ENCODE results near the gene DMXL1.
"Not testable (repeated sequence)": the region's sequence is repeated elsewhere in the genome, so short reads cannot be mapped to it uniquely, and the experiment has no call there.

DMXL1 gene

DNA sequence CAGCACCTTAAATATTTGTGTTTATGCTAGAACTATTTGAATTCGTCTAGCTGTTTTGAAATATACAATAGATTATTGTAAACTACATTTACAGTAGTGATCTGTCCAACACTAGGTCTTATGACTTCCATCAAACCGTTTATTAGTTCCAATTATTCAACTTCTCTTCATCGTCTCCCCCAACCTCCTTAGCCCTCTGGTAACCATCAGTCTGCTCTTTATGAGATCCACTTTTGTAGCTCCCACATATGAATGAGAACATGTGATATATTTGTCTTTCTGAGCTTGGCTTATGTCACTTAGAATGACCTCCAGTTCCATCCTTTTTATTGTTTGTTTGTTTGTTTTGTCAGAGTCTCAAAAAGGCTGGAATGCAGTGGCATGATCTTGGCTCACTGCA is 11.8 kb downstream of the DMXL1 start:
- H3K4me1 ChIP-seq, result peaks cover 0 to 16% (median 0%) of the 10 kb centered on the region in 10 experiments; a peak in 1 of 20 replicates
- H3K4me2 ChIP-seq, result no peak overlapping the region
- peaks cover 7 to 32% (median 16%) of the 10 kb centered on the region in 11 experiments; a peak in 17 of 22 replicates for H3K9me3 ChIP-seq (replicated peaks in 1 of 11)
- H3K27me3 ChIP-seq, result no peaks in the 10 kb centered on the region
- H3K36me3 ChIP-seq, result peaks cover 15 to 59% (median 24%) of the 10 kb centered on the region in 11 experiments; a peak in 18 of 22 replicates
- no peak overlapping the region for H3K4me3 ChIP-seq
- peaks cover 0 to 98% (median 7%) of the 10 kb centered on the region in 11 experiments; a peak in 14 of 22 replicates for H4K20me1 ChIP-seq
- H3K27ac ChIP-seq, result no peak overlapping the region
- no peak for TF ChIP-seq Cebpa-rat (IDR thresholded peaks at IDR 0.05)
- H3K9ac ChIP-seq, result no peak overlapping the region

DNA sequence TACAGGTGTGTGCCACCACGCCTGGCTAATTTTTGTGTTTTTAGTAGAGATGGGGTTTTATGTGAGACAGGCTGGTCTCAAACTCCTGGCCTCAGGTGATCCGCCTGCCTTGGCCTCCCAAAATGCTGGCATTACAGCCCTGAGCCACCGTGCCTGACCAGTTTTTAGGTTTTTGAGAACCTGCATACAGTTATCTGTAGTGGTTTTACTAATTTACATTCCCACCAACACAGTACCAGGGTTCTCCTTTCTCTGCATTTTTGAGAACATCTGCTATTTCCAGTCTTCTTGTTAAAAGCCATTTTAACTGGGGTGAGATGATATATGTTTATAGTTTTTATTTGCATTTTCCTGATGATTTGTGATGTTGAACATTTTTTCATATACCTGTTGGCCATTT is 12.8 kb downstream of the DMXL1 start:
- Histone ChIP-seq H3K4me3 (no peak overlapping the region), H3K36me3 (peaks cover 15 to 56% (median 22%) of the 10 kb centered on the region in 11 experiments; a peak in 18 of 22 replicates), H3K4me1 (peaks cover 0 to 10% (median 0%) of the 10 kb centered on the region in 10 experiments; a peak in 1 of 20 replicates), H3K9me3 (replicated peaks in 1 of 11) (peaks cover 7 to 35% (median 16%) of the 10 kb centered on the region in 11 experiments; a peak in 17 of 22 replicates), H4K20me1 (peaks cover 0 to 98% (median 6%) of the 10 kb centered on the region in 11 experiments; a peak in 13 of 22 replicates), H3K4me2 (no peak overlapping the region), H3K9ac (no peak overlapping the region), H3K27me3 (no peaks in the 10 kb centered on the region), H3K27ac (no peak overlapping the region)
- TF ChIP-seq Cebpa-rat (IDR thresholded peaks at IDR 0.05), result no peak

DNA sequence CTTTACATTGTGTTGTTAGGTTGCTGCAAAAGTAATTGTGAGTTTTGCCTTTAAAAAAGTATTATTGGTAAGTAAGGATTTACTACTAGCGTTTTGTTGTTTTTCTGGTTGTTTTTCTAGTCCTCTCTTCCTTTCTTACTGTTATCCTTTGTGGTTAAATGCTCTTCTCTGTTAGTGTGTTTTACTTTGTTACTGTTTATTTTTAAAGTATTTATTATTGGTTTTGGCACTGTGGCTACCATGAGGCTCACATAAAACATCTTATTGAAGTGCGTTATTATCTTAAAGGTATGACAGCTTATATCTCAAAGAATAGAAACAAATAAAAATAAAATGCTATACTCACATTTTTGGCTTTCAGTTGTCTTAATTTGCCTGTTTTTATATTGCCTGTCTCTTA is 17.6 kb downstream of the DMXL1 start:
- no peak for TF ChIP-seq Cebpa-rat (IDR thresholded peaks at IDR 0.05)
- peaks cover 36 to 78% (median 58%) of the 10 kb centered on the region in 11 experiments for H3K9me3 ChIP-seq (replicated peaks in 1 of 11)
- no peak overlapping the region for H3K4me2 ChIP-seq

DNA sequence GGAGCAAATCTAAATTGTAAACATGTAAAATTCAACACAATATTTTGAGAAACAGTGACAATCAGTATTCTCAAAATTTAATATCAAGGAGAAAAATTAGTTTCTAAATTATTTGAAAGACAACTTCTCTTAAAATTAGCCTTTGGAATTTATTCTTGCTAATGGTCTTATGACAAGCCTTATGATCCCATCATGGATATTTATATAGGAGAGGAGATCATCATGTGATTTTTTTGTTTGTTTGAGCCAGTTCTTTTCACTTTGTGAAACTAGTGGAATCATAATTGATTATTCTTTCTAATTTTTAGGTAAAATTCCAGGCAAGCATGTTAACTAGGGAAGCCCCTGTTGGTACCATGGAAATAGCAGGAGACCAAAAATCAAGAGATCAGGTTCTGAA is 24.7 kb downstream of the DMXL1 start:
- no peak overlapping the region for H3K27ac ChIP-seq
- no peaks in the 10 kb centered on the region for H3K27me3 ChIP-seq
- TF ChIP-seq Cebpa-rat (IDR thresholded peaks at IDR 0.05), result no peak
- H3K9ac ChIP-seq, result no peak overlapping the region
- no peak overlapping the region for H3K4me3 ChIP-seq
- peaks cover 0 to 19% (median 0%) of the 10 kb centered on the region in 10 experiments; a peak in 6 of 20 replicates for H3K4me1 ChIP-seq
- peaks cover 13 to 45% (median 44%) of the 10 kb centered on the region in 11 experiments for H3K9me3 ChIP-seq (replicated peaks in 1 of 11)
- H3K4me2 ChIP-seq, result no peak overlapping the region
- H4K20me1 ChIP-seq, result peaks cover 0 to 81% (median 0%) of the 10 kb centered on the region in 11 experiments; a peak in 3 of 22 replicates
- peaks cover 34 to 71% (median 50%) of the 10 kb centered on the region in 11 experiments for H3K36me3 ChIP-seq

More for the DNA sequence above, 17.6 kb downstream of the DMXL1 start:
- Histone ChIP-seq H3K9ac (no peak overlapping the region), H3K27ac (no peak overlapping the region), H4K20me1 (peaks cover 0 to 80% (median 0%) of the 10 kb centered on the region in 11 experiments; a peak in 6 of 22 replicates), H3K27me3 (no peaks in the 10 kb centered on the region), H3K36me3 (peaks cover 27 to 71% (median 45%) of the 10 kb centered on the region in 11 experiments; a peak in 21 of 22 replicates), H3K4me1 (peaks cover 0 to 3% (median 0%) of the 10 kb centered on the region in 10 experiments; a peak in 1 of 20 replicates), H3K4me3 (no peak overlapping the region)

DNA sequence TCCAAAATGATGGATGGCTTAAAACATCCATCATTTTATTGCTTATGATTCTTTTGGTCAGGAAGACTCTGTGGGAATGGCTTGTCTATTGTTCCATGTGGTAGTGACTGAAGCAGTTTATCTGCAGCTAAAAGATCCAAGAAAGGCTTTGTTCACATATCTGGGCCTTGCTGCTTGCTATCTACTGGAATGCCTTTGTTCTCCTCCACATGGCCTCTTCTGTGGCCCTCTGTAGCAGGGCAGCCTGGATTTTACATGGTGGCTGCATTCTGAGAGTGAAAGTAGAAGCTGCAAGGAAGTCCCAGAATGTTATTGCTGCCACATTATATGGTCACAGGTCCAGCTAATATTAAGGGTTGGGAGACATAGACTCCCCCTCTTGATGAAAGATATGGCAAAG is 35.1 kb downstream of the DMXL1 start:
- Histone ChIP-seq H3K4me1 (no peaks in the 10 kb centered on the region), H3K36me3 (peaks cover 23 to 90% (median 52%) of the 10 kb centered on the region in 11 experiments; a peak in 21 of 22 replicates), H3K9ac (no peak overlapping the region), H3K9me3 (replicated peaks in 1 of 11) (no peaks in the 10 kb centered on the region), H3K4me3 (no peak overlapping the region), H3K27ac (no peak overlapping the region), H3K27me3 (no peaks in the 10 kb centered on the region), H3K4me2 (no peak overlapping the region), H4K20me1 (peaks cover 0 to 21% (median 0%) of the 10 kb centered on the region in 11 experiments; a peak in 3 of 22 replicates)
- TF ChIP-seq Cebpa-rat (IDR thresholded peaks at IDR 0.05), result no peak

DNA sequence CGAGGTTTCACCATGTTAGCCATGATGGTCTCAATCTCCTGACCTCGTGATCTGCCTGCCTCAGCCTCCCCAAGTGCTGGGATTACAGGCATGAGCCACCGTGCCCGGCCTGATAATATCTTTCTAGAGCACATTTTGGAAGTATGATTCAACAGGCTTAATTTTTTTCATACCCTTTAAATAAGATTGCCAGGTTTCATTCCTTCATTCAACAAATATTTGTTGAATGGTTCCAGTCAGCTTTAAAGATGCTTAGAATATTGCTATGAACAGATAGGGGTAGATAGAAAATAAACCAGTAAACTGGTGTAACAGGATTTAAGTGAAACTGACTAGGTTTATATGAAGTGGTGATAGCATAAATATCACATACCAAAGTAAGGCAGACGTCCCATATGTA is 41.3 kb downstream of the DMXL1 start:
- Histone ChIP-seq H3K4me1 (no peaks in the 10 kb centered on the region), H4K20me1 (peaks cover 0 to 10% (median 0%) of the 10 kb centered on the region in 11 experiments; a peak in 3 of 22 replicates), H3K9ac (no peak overlapping the region), H3K27me3 (no peaks in the 10 kb centered on the region), H3K27ac (no peak overlapping the region), H3K36me3 (peaks cover 40 to 94% (median 56%) of the 10 kb centered on the region in 11 experiments), H3K4me3 (no peak overlapping the region), H3K4me2 (no peak overlapping the region), H3K9me3 (replicated peaks in 1 of 11) (no peaks in the 10 kb centered on the region)
- TF ChIP-seq Cebpa-rat (IDR thresholded peaks at IDR 0.05), result no peak

DNA sequence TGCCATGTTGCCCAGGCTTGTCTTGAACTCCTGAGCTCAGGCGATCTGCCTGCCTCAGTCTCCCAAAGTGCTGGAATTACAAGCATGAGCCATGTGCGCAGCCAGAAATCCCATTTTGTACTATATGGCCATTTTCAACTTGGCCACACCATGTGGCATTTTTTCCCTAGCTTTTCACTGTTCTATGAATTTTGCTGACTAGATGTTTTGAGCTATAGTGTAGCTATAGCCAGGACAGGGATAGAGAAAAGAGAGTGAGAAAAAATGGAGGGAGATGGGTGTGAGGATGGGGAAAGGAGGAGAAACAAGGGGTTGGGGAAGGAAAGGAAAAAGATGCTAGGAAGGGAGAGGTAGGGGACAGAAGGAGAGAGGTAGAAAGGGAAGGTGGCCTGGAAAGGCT is 46.4 kb downstream of the DMXL1 start:
- H3K36me3 ChIP-seq, result peaks cover 51 to 94% (median 76%) of the 10 kb centered on the region in 11 experiments
- no peak for TF ChIP-seq Cebpa-rat (IDR thresholded peaks at IDR 0.05)
- no peak overlapping the region for H3K4me2 ChIP-seq

DNA sequence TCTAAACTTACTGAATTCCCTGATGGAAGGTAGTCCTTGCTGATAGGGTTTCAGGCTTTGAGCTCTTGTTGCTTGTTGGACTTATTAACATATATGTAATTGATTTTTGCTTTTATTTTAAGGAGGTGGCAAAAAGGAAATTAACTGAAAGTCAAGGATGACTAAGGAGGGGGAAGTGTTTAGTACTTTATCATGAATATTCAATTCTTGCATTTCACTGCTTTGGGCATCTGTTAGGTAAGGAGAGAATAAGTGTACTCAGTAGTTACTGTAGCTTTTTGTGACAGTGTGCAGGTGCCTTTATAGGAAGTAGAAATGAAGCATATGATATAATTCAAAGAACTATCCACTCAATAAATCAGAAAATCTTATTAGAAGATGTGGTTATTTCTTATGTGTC is 47.1 kb downstream of the DMXL1 start:
- no peaks in the 10 kb centered on the region for H3K4me1 ChIP-seq
- H3K9ac ChIP-seq, result no peak overlapping the region
- no peak overlapping the region for H3K27ac ChIP-seq
- no peak for TF ChIP-seq Cebpa-rat (IDR thresholded peaks at IDR 0.05)
- H4K20me1 ChIP-seq, result peaks cover 0 to 6% (median 0%) of the 10 kb centered on the region in 11 experiments; a peak in 1 of 22 replicates
- H3K27me3 ChIP-seq, result no peaks in the 10 kb centered on the region
- no peak overlapping the region for H3K4me2 ChIP-seq
- H3K9me3 ChIP-seq (replicated peaks in 1 of 11), result peaks cover 9 to 30% (median 20%) of the 10 kb centered on the region in 11 experiments; a peak in 18 of 22 replicates
- H3K4me3 ChIP-seq, result no peak overlapping the region
- peaks cover 49 to 94% (median 72%) of the 10 kb centered on the region in 11 experiments for H3K36me3 ChIP-seq

More for the DNA sequence above, 46.4 kb downstream of the DMXL1 start:
- no peak overlapping the region for H3K27ac ChIP-seq
- peaks cover 6 to 23% (median 12%) of the 10 kb centered on the region in 11 experiments; a peak in 18 of 22 replicates for H3K9me3 ChIP-seq (replicated peaks in 1 of 11)
- no peak overlapping the region for H3K4me3 ChIP-seq
- H4K20me1 ChIP-seq, result peaks cover 0 to 6% (median 0%) of the 10 kb centered on the region in 11 experiments; a peak in 1 of 22 replicates
- no peaks in the 10 kb centered on the region for H3K27me3 ChIP-seq
- H3K4me1 ChIP-seq, result no peaks in the 10 kb centered on the region
- no peak overlapping the region for H3K9ac ChIP-seq

DNA sequence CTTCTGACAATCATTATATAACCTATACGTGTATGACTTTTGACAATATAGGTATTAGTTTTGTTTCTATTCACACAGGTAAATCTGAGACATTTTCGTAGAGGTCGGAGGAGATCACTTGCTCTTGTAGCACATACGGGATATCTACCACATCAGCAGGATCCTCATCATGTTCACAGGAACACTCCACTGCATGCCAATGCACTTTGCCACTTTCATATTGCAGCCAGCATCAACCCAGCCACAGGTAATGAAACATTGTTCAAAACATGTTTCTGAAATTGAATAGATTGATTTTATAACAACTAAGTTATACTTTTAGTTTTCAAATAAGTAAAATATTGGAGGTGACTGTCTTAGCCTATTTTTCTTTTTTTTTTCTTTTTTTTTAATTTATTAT is 50.0 kb downstream of the DMXL1 start:
- Histone ChIP-seq H4K20me1 (no peaks in the 10 kb centered on the region), H3K36me3 (peaks cover 57 to 82% (median 72%) of the 10 kb centered on the region in 11 experiments), H3K9ac (no peak overlapping the region), H3K9me3 (replicated peaks in 1 of 11) (peaks cover 9 to 33% (median 26%) of the 10 kb centered on the region in 11 experiments; a peak in 18 of 22 replicates), H3K4me3 (no peak overlapping the region), H3K27me3 (no peaks in the 10 kb centered on the region), H3K4me1 (no peaks in the 10 kb centered on the region), H3K4me2 (no peak overlapping the region), H3K27ac (no peak overlapping the region)
- TF ChIP-seq Cebpa-rat (IDR thresholded peaks at IDR 0.05), result no peak

DNA sequence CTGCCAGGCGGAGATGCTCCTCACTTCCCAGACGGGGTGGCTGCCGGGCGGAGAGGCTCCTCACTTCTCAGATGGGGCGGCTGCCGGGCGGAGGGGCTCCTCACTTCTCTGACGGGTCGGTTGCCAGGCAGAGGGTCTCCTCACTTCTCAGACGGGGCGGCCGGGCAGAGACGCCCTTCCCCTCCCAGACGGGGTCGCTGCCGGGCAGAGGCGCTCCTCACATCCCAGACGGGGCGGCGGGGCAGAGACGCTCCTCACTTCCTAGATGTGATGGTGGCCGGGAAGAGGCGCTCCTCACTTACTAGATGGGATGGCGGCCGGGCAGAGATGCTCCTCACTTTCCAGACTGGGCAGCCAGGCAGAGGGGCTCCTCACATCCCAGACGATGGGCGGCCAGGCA is 51.6 kb downstream of the DMXL1 start:
- Histone ChIP-seq H3K9me3 (replicated peaks in 1 of 11) (peaks cover 9 to 33% (median 26%) of the 10 kb centered on the region in 11 experiments; a peak in 18 of 22 replicates), H3K36me3 (peaks cover 45 to 72% (median 59%) of the 10 kb centered on the region in 11 experiments)

More for the DNA sequence above, 51.6 kb downstream of the DMXL1 start:
- H3K9ac ChIP-seq, H3K4me1 ChIP-seq, H3K4me3 ChIP-seq, H4K20me1 ChIP-seq, H3K4me2 ChIP-seq, H3K27ac ChIP-seq, H3K27me3 ChIP-seq: not testable (repeated sequence)
